Mesothelial cell of epicardium (in vitro differentiated cells): ENCODE results near the gene ASB1. TPM values are rescaled to one million over a fixed set of nuclear protein-coding genes. Genes with fewer than 3 reads are reported as not detected.

ENCODE experiments used
- DNase-seq, 2 experiments: peaks; one replicate each; pipeline ENCODE4 v3.0.0; 2021; ENCODE audit warnings: low spot score in 2 of 2; ENCODE audit not compliant: unreplicated experiment in 2 of 2
- H3K27ac Mint-ChIP-seq: 2 replicates; pipeline ENCODE4 v1.8.0; 2021; ENCODE audit warnings: mixed read lengths
- H3K27me3 Mint-ChIP-seq: 2 replicates; pipeline ENCODE4 v1.8.0; 2021; ENCODE audit warnings: low read depth, mixed read lengths
- H3K36me3 Mint-ChIP-seq: 2 replicates; pipeline ENCODE4 v1.8.0; 2021; ENCODE audit warnings: mixed read lengths
- H3K4me1 Mint-ChIP-seq: 2 replicates; pipeline ENCODE4 v1.8.0; 2021; ENCODE audit warnings: mixed read lengths
- H3K4me3 Mint-ChIP-seq: 2 replicates; pipeline ENCODE4 v1.8.0; 2021; ENCODE audit warnings: mild to moderate bottlenecking, moderate library complexity, mixed read lengths
- H3K9me3 Mint-ChIP-seq: 2 replicates; pipeline ENCODE4 v1.8.0; 2021; ENCODE audit warnings: mixed read lengths
- total RNA-seq: library from RNA; stranded (reverse); gene quantifications from 3 replicates; pipeline ENCODE4 v1.2.1, GENCODE V29; 2021
- TF ChIP-seq, protein P1 (sequence below): fragments of 200-600 bp; sonication (generic); IDR thresholded peaks from one replicate; pipeline ENCODE4 v1.5.0; 2021; ENCODE audit warnings: antibody characterized with exemption; ENCODE audit not compliant: unreplicated experiment

The ASB1 gene
- total RNA-seq, 1 donor from 2014 or later = 33.2 TPM

DNA sequence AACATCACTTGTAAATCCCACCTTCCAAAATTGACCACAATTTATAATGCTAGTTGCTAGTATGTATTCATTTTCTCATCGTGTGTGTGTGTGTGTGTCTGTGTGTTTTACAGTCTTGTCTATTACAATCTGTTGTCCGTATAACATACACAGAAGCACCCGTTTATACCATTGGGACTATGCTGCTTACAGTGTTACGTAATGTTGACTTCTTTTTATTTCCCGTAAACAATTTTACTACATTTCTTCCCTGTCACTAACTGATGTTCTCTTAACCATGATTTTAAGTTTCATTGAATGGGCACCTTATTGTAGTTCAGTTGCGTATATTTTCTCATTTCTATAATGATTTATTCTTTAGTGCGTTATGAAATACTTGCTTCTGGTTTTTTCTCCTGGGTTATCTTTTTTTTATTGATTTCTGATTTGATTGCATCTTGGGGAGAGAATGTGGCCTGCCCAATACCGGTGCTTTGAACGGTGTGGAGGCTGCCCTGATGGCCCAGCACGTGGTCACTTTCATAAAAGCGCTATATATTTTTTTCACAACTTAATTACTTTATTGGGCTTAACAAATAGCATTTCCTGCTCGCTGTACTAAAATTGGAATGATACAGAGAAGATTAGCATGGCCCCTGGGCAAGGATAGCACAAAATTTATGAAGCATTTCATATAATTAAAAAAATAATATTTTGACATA lies 14.5 kb upstream of the ASB1 start:
- Mint-ChIP-seq H3K9me3 (peaks cover 10% of the 10 kb centered on the region), H3K27ac (no peak overlapping the region), H3K36me3 (peaks cover 6% of the 10 kb centered on the region), H3K27me3 (no peaks in the 10 kb centered on the region), H3K4me3 (no peak overlapping the region), H3K4me1 (no peaks in the 10 kb centered on the region)
- DNase-seq = no peak
- TF ChIP-seq, protein P1, sequence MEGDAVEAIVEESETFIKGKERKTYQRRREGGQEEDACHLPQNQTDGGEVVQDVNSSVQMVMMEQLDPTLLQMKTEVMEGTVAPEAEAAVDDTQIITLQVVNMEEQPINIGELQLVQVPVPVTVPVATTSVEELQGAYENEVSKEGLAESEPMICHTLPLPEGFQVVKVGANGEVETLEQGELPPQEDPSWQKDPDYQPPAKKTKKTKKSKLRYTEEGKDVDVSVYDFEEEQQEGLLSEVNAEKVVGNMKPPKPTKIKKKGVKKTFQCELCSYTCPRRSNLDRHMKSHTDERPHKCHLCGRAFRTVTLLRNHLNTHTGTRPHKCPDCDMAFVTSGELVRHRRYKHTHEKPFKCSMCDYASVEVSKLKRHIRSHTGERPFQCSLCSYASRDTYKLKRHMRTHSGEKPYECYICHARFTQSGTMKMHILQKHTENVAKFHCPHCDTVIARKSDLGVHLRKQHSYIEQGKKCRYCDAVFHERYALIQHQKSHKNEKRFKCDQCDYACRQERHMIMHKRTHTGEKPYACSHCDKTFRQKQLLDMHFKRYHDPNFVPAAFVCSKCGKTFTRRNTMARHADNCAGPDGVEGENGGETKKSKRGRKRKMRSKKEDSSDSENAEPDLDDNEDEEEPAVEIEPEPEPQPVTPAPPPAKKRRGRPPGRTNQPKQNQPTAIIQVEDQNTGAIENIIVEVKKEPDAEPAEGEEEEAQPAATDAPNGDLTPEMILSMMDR = no peak

DNA sequence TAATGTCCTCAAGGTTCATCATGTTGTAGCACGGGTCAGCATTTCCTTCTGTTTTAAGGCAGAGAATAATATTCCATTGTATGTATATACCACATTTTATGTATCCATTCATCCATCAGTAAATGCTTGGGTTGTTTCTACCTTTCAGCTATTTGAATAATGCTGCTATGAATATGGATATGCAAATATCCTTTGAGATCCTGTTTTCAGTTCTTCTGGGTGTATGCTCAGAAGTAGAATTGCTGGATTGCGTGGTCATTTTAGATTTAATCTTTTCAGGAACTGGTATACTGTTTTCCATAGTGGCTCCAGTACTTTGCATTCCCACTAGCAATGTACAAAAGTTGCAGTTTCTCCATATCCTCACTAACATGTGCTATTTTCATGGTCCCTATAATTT lies 13.4 kb upstream of the ASB1 start:
- Mint-ChIP-seq H3K4me1 (peaks cover 3% of the 10 kb centered on the region), H3K27me3 (no peaks in the 10 kb centered on the region), H3K9me3 (peaks cover 10% of the 10 kb centered on the region), H3K4me3 (no peak overlapping the region), H3K36me3 (peaks cover 6% of the 10 kb centered on the region), H3K27ac (no peak overlapping the region)
- no peak for DNase-seq
- TF ChIP-seq, protein P1 = no peak

DNA sequence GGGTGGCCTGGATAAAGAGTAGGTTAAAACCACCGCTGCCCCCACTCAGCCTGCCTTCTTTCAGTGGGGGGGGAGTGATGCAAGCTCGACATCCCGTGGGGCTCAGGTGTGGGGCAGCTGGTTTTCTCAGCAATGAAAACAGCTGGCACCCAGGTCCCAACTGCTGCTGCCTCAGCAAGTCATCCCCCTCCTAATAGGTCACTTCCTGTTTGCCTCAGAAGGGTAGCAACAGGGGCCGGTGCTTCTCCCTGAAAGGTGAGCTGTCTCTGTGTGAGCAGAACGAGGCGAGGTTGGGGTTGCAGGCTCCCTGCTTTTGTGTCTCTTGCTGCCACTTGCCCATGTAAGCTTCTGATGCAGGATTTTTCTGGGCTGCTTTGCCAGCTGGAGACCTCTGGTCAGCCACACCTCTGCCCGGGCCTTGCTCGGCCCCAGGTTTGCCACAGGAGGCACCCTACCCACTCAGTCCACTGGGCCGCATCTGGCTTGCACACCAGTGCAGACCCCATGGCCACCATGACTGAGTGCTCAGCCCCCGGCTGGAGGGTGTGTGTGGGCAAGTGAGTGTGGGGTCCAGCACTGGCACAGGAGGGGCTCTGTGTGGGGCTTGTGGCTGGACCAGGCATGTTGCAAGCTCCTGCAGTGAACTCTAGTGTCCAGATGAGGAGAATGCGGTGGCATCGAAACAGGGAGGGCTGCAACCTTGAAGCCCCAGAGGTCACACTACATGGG lies 11.5 kb upstream of the ASB1 start:
- no peak for DNase-seq
- Mint-ChIP-seq H3K27ac (no peak overlapping the region), H3K9me3 (peaks cover 10% of the 10 kb centered on the region), H3K36me3 (peaks cover 6% of the 10 kb centered on the region), H3K27me3 (no peaks in the 10 kb centered on the region), H3K4me1 (peaks cover 12% of the 10 kb centered on the region), H3K4me3 (no peak overlapping the region)
- TF ChIP-seq, protein P1 = no peak

DNA sequence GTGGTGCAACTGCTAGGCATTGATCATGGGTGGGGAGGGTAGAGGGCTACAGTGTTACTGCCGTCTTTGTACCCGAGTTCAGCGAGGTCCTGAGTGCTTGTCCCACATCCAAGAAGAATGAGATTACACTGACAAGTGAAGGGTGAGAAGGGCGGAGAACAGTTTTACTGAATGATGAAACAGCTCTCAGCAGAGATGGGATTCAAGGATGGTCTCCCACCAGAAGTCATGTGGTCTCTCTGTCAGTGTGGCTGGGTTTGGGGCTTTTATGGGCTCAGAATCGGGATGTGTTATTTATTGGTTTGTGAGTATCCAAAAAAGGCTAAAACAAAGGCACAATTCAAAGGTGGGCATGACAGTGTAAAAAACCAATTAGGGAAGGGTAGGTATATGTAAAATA lies 10.8 kb upstream of the ASB1 start:
- H3K9me3 Mint-ChIP-seq = peaks cover 10% of the 10 kb centered on the region

DNA sequence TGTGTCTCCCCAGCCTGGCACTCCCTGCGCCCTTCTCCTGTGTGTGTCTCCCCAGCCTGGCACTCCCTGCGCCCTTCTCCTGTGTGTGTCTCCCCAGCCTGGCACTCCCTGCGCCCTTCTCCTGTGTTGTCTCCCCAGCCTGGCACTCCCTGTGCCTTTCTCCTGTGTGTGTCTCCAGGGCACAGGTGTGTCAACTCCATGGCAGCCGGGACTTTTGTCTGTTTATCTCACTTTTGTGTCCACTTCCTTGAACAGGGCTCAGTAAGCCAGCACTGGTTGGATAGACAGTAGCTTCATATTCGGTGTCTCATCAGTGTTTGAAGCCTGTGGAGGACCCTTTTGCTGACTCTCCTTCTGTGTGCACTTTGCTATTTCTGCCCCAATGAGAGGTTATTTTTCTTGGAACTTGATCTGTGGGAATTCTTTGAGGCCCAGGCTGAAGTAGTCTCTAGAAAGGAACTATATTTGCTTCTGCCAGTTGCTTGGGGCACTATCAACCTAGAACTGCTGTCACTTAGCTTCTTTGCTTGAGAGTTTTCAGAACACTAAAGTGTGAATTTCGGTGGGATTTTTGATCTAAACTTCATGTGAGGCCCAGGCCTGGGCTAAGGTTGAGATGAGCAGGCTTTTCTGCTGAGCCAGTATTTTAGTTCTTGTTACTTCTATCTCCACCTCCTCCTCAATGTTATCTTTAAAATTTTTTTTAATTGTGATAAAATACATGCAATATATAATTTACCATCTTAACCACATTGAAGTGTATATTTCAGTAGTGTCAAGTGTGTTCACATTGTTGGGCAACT lies 8.3 kb upstream of the ASB1 start:
- TF ChIP-seq, protein P1 = no peak
- peaks cover 10% of the 10 kb centered on the region for H3K9me3 Mint-ChIP-seq
- H3K36me3 Mint-ChIP-seq = peaks cover 2% of the 10 kb centered on the region
- DNase-seq = no peak
- peaks cover 33% of the 10 kb centered on the region for H3K4me1 Mint-ChIP-seq
- no peak overlapping the region for H3K4me3 Mint-ChIP-seq
- H3K27me3 Mint-ChIP-seq = no peaks in the 10 kb centered on the region
- H3K27ac Mint-ChIP-seq = peak overlapping the region; percentile 52

More for the DNA sequence above, 10.8 kb upstream of the ASB1 start:
- Mint-ChIP-seq H3K27me3 (no peaks in the 10 kb centered on the region), H3K36me3 (peaks cover 2% of the 10 kb centered on the region), H3K27ac (no peak overlapping the region), H3K4me3 (no peak overlapping the region), H3K4me1 (peaks cover 19% of the 10 kb centered on the region)
- TF ChIP-seq, protein P1 = no peak
- no peak for DNase-seq
